Measurements from ENCODE around the gene TMEM201.

The TMEM201 gene

GRCh38 chr1:9598316-9598700 lies 9.6 kb downstream of the TMEM201 start:
- no peak overlapping the region for H3K4me3 ChIP-seq (ENCODE audit: low read depth, low read length)

GRCh38 chr1:9599741-9600140 lies 11.0 kb downstream of the TMEM201 start:
- no peak overlapping the region for H3K4me3 ChIP-seq (ENCODE audit: low read depth, low read length)

- no peak overlapping the region for H3K4me3 ChIP-seq (ENCODE audit: low read depth, low read length)
Observed at GRCh38 chr1:9600861-9601834, 12.4 kb downstream of the TMEM201 start.

GRCh38 chr1:9601942-9602793 lies 13.5 kb downstream of the TMEM201 start:
- no peak overlapping the region for H3K4me3 ChIP-seq (ENCODE audit: low read depth, low read length)

GRCh38 chr1:9602794-9603167 lies 14.1 kb downstream of the TMEM201 start:
- no peak overlapping the region for H3K4me3 ChIP-seq (ENCODE audit: low read depth, low read length)

- H3K4me3 ChIP-seq (ENCODE audit: low read depth, low read length): no peak overlapping the region
Observed at GRCh38 chr1:9603307-9603706, 14.6 kb downstream of the TMEM201 start.

GRCh38 chr1:9603766-9604753 lies 15.3 kb downstream of the TMEM201 start:
- H3K4me3 ChIP-seq (ENCODE audit: low read depth, low read length): no peak overlapping the region

GRCh38 chr1:9604836-9605235 lies 16.1 kb downstream of the TMEM201 start:
- H3K4me3 ChIP-seq (ENCODE audit: low read depth, low read length): no peak overlapping the region

GRCh38 chr1:9605946-9606455 lies 17.3 kb downstream of the TMEM201 start:
- H3K4me3 ChIP-seq (ENCODE audit: low read depth, low read length): no peak overlapping the region

- no peak overlapping the region for H3K4me3 ChIP-seq (ENCODE audit: low read depth, low read length)
Observed at GRCh38 chr1:9606458-9606857, 17.7 kb downstream of the TMEM201 start.

- H3K4me3 ChIP-seq (ENCODE audit: low read depth, low read length): no peak overlapping the region
Observed at GRCh38 chr1:9606948-9607347, 18.2 kb downstream of the TMEM201 start.

GRCh38 chr1:9607352-9607751 lies 18.6 kb downstream of the TMEM201 start:
- no peak overlapping the region for H3K4me3 ChIP-seq (ENCODE audit: low read depth, low read length)

GRCh38 chr1:9609998-9610397 lies 21.3 kb downstream of the TMEM201 start:
- no peak overlapping the region for H3K4me3 ChIP-seq (ENCODE audit: low read depth, low read length)

GRCh38 chr1:9610548-9610947 lies 21.8 kb downstream of the TMEM201 start:
- no peak overlapping the region for H3K4me3 ChIP-seq (ENCODE audit: low read depth, low read length)

GRCh38 chr1:9611716-9612115 lies 23.0 kb downstream of the TMEM201 start:
- H3K4me3 ChIP-seq (ENCODE audit: low read depth, low read length): no peak overlapping the region

- no peak overlapping the region for H3K4me3 ChIP-seq (ENCODE audit: low read depth, low read length)
Observed at GRCh38 chr1:9612162-9612845, 23.6 kb downstream of the TMEM201 start.

GRCh38 chr1:9612871-9613624 lies 24.3 kb downstream of the TMEM201 start:
- no peak overlapping the region for H3K4me3 ChIP-seq (ENCODE audit: low read depth, low read length)

GRCh38 chr1:9613625-9614299 lies 25.1 kb downstream of the TMEM201 start:
- no peak overlapping the region for H3K4me3 ChIP-seq (ENCODE audit: low read depth, low read length)

Data from iPS-11a (cell line).